Measurements from ENCODE around the gene C1orf52. TPM values are rescaled to one million over a fixed set of nuclear protein-coding genes. Genes with fewer than 3 reads are reported as not detected.

C1orf52 gene
- total RNA-seq = 17.1 TPM
- long read RNA-seq, transcript C1orf52-203 (3 exons, 1,219 nt) = major isoform, 9 of 12 reads
- long read RNA-seq, partial matches to known transcripts = 0 of 12 reads
- long read RNA-seq, other reads (novel, unspliced or antisense) = 0 of 12 reads

DNA sequence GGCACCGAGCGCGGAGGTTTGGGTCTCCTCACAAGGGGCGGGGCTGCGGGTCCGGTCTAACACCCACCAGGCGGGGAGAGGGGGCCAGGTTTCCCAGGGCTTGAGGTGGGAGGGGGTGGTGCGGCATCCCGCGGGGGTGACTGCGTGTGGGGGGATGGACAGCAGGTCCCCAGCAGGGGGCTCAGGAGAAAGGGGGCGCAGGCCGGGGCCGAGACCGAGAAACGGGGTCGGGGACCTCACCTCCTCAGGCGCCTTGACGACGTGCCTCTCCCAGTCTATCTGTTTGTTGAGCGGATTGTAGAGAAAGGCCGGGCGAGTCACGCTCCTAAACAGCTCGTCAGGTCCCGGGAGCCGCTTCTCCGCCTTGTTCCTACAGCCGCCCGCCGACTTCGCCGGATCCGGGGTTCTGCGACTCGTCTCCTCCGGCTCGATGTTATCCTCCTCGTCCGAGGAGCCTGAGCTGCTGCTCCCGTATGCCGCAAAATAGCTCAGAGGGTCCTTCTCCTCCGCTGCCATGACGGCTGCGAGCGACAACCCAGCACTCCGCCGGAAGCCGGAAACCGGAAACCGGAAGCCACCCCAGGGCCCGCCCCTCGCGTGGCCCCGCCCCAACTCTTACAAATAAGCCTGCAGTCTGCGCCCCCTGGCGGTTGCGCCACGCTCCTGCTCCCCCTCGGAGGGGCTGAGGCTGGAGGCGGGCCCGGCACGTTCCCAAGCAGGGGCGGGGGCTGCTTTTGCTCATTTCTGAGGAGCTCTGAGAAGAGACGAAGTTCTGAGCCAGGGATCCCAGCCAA, at the start of gene C1orf52:
TSS of gene C1orf52 (minus strand) at position 545 of the 794 bp plus-strand sequence. CDS start at position 516, 29 bp downstream.
- peak; percentile 98 for DNase-seq (ENCODE audit: missing footprints)
- peak; percentile 98 for ATAC-seq
- intact Hi-C loops (cut with DNase I) = loop anchor here (1.0 to 2.0 kb wide), 2 partner anchors 17 to 315 kb away; partner anchors contain the start of gene BCL10

DNA sequence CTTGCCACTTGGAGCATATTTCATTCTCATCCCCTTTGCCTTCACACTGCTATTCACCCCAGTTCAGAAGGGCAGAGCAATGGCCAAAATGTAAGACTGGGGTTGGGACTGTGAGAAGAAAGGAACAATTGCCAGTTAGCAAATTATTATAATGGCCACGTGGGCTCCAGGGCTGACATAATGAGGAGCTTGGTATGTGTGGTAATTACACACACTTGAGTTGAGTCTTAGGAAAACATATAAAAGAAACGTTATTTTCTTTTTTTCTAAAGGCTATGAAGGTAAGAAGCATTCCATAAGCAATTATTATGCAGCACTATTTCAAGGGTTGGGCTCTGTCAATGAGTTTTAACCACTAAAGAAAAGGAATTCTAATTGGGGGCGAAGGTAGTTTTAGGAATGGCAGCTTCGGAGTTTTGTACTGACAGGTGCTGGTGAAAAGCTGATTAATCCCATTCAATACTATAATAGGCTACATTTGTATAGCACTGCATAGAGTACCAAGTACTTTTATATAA, 49.4 kb upstream of the C1orf52 start:
- DNase-seq (ENCODE audit: missing footprints) (no peak), ATAC-seq (no peak)
- intact Hi-C loops (cut with DNase I) = loop anchor here (1.0 to 2.0 kb wide), 4 partner anchors 89 to 384 kb away; partner anchors contain the start of gene CCN1

- ATAC-seq = peak; percentile 98
- intact Hi-C loops (cut with DNase I) = loop anchor here (1.0 to 2.0 kb wide), 4 partner anchors 90 to 385 kb away; partner anchors contain the start of gene CCN1
These were observed 48.7 kb upstream of the C1orf52 start for GRCh38 chr1:85307987-85308832.

GRCh38 chr1:85306236-85306635, 46.8 kb upstream of the C1orf52 start:
- DNase-seq (ENCODE audit: missing footprints) (no peak), ATAC-seq (no peak)
- intact Hi-C loops (cut with DNase I) = no loop called here

More at GRCh38 chr1:85307987-85308832, 48.7 kb upstream of the C1orf52 start:
- DNase-seq (ENCODE audit: missing footprints) = peak; percentile 88

- DNase-seq (ENCODE audit: missing footprints) = no peak
- intact Hi-C loops (cut with DNase I) = no loop called here
- ATAC-seq = no peak
These were observed 44.1 kb upstream of the C1orf52 start for GRCh38 chr1:85303440-85304162.

- intact Hi-C loops (cut with DNase I) = no loop called here
- ATAC-seq (no peak), DNase-seq (ENCODE audit: missing footprints) (no peak)
These were observed 40.7 kb upstream of the C1orf52 start for GRCh38 chr1:85300140-85300539.

GRCh38 chr1:85297855-85298629, 38.6 kb upstream of the C1orf52 start:
- peak; percentile 83 for ATAC-seq
- no peak for DNase-seq (ENCODE audit: missing footprints)
- intact Hi-C loops (cut with DNase I) = no loop called here

DNA sequence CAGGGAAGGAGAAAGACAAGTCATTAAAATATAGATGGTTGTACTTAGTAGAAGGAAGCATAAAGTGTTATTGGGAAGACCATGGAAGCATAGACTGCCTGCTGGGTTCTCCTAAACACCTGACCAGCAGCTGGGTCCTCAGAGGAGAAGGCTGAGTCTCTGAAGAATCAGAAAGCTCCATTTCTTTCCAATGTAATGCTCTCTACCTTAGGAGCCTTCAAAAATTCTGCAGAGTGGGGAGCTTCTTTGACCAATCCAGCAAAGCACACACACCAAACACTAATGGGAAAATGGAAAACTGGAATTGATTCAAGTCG, 38.0 kb upstream of the C1orf52 start:
- DNase-seq (ENCODE audit: missing footprints) = no peak
- ATAC-seq = no peak
- intact Hi-C loops (cut with DNase I) = no loop called here

DNA sequence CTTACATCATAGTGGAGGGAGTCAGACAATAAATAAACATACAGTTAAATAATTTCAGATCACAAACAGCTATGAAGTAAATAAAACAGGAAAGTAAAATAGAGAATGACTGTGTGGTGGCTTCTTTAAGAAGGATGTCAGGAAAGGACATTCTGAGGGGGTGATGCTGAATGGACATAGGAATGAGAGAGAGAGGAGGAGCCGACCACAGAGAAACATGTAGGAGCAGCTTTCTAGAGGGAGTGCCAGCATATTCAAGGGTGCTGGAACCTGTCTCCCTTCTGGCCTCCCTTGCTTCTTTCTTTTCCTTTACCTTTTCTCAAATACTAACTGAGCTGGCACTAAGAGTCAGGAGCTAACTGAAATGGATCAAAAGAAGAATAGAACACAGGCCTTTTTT, 37.5 kb upstream of the C1orf52 start:
- ATAC-seq (no peak), DNase-seq (ENCODE audit: missing footprints) (no peak)
- intact Hi-C loops (cut with DNase I) = no loop called here

- intact Hi-C loops (cut with DNase I) = no loop called here
- no peak for ATAC-seq
- DNase-seq (ENCODE audit: missing footprints) = no peak
These were observed 36.2 kb upstream of the C1orf52 start for GRCh38 chr1:85295654-85296053.

GRCh38 chr1:85295006-85295431, 35.6 kb upstream of the C1orf52 start:
- ATAC-seq (no peak), DNase-seq (ENCODE audit: missing footprints) (no peak)
- intact Hi-C loops (cut with DNase I) = no loop called here

- no peak for ATAC-seq
- DNase-seq (ENCODE audit: missing footprints) = no peak
- intact Hi-C loops (cut with DNase I) = no loop called here
These were observed 31.4 kb upstream of the C1orf52 start for GRCh38 chr1:85290826-85291225.

- intact Hi-C loops (cut with DNase I) = no loop called here
- ATAC-seq (peak; percentile 59), DNase-seq (ENCODE audit: missing footprints) (no peak)
These were observed 30.4 kb upstream of the C1orf52 start for GRCh38 chr1:85289848-85290335.

- ATAC-seq (no peak), DNase-seq (ENCODE audit: missing footprints) (no peak)
- intact Hi-C loops (cut with DNase I) = no loop called here
These were observed 29.9 kb upstream of the C1orf52 start for GRCh38 chr1:85289207-85289847.

DNA sequence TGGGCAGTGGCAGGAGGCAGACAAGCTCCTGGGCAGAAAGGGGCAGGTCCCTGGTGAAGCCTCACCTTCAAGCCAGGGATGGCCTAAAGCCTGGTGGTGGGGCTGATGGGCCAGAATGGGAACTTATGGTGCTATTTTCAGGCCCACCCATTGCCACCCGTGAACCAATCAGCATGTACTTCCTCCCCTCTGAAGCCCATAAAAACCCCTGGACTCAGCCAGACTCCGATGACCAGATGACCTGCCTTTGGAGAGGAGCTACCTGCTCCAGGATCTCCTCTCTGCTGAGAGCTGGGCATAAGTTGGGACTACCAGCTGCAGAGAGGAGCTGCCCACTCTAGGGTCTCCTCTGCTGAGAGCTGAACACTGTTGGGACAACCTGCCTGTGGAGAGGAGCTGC, 24.7 kb upstream of the C1orf52 start:
- intact Hi-C loops (cut with DNase I) = no loop called here
- ATAC-seq (no peak), DNase-seq (ENCODE audit: missing footprints) (no peak)

- intact Hi-C loops (cut with DNase I) = no loop called here
- DNase-seq (ENCODE audit: missing footprints) (no peak), ATAC-seq (peak; percentile 62)
These were observed 24.2 kb upstream of the C1orf52 start for GRCh38 chr1:85283475-85284199.

- no peak for ATAC-seq
- intact Hi-C loops (cut with DNase I) = no loop called here
- DNase-seq (ENCODE audit: missing footprints) = no peak
These were observed 23.0 kb upstream of the C1orf52 start for GRCh38 chr1:85282424-85282823.
